ENCODE measurements around the gene PCYT2.

DNA sequence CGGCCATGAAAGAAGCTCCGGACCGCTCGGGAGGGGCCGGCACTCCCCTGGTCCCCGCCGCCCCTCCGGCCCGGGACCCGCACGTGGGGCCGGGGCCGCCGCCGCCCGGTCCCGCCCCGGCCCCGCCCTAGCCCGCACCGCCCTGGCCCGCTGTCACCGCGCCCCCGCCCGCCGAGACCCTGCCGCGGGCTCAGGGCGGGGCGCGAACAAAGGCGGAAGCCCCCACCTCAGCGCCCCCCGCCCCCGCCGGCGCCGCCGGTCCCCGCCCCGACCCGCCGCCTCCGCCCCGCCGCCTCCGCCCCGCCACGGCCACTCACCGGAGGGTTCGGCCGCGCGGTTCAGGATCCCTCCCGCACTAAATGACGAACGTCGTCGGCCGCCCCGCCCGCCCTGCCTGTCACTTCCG is 40.2 kb downstream of the PCYT2 start, which contains the start of gene ARHGDIA:
- TF ChIP-seq NR2C2 (CRISPR knock-in tag; IDR thresholded peaks at IDR 0.05) (no peak), ZBTB21 (CRISPR knock-in tag; IDR thresholded peaks at IDR 0.05; ENCODE audit: borderline replicate concordance) (no peak), CREM (CRISPR knock-in tag; IDR thresholded peaks at IDR 0.05) (no peak), TEAD4 (CRISPR knock-in tag; IDR thresholded peaks at IDR 0.05) (no peak), ZNF121 (CRISPR knock-in tag; IDR thresholded peaks at IDR 0.05) (no peak), IRF2 (CRISPR knock-in tag; IDR thresholded peaks at IDR 0.05; ENCODE audit: borderline replicate concordance, low read depth) (no peak), GRHL2 (CRISPR knock-in tag; IDR thresholded peaks at IDR 0.05; ENCODE audit: insufficient replicate concordance, severe bottlenecking) (no peak)
- TF ChIP-seq, protein P1, sequence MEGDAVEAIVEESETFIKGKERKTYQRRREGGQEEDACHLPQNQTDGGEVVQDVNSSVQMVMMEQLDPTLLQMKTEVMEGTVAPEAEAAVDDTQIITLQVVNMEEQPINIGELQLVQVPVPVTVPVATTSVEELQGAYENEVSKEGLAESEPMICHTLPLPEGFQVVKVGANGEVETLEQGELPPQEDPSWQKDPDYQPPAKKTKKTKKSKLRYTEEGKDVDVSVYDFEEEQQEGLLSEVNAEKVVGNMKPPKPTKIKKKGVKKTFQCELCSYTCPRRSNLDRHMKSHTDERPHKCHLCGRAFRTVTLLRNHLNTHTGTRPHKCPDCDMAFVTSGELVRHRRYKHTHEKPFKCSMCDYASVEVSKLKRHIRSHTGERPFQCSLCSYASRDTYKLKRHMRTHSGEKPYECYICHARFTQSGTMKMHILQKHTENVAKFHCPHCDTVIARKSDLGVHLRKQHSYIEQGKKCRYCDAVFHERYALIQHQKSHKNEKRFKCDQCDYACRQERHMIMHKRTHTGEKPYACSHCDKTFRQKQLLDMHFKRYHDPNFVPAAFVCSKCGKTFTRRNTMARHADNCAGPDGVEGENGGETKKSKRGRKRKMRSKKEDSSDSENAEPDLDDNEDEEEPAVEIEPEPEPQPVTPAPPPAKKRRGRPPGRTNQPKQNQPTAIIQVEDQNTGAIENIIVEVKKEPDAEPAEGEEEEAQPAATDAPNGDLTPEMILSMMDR (IDR thresholded peaks at IDR 0.05): no peak
- TF ChIP-seq, protein P2, sequence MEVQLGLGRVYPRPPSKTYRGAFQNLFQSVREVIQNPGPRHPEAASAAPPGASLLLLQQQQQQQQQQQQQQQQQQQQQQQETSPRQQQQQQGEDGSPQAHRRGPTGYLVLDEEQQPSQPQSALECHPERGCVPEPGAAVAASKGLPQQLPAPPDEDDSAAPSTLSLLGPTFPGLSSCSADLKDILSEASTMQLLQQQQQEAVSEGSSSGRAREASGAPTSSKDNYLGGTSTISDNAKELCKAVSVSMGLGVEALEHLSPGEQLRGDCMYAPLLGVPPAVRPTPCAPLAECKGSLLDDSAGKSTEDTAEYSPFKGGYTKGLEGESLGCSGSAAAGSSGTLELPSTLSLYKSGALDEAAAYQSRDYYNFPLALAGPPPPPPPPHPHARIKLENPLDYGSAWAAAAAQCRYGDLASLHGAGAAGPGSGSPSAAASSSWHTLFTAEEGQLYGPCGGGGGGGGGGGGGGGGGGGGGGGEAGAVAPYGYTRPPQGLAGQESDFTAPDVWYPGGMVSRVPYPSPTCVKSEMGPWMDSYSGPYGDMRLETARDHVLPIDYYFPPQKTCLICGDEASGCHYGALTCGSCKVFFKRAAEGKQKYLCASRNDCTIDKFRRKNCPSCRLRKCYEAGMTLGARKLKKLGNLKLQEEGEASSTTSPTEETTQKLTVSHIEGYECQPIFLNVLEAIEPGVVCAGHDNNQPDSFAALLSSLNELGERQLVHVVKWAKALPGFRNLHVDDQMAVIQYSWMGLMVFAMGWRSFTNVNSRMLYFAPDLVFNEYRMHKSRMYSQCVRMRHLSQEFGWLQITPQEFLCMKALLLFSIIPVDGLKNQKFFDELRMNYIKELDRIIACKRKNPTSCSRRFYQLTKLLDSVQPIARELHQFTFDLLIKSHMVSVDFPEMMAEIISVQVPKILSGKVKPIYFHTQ (CRISPR knock-in tag; IDR thresholded peaks at IDR 0.05): no peak
- TF ChIP-seq, protein P3, sequence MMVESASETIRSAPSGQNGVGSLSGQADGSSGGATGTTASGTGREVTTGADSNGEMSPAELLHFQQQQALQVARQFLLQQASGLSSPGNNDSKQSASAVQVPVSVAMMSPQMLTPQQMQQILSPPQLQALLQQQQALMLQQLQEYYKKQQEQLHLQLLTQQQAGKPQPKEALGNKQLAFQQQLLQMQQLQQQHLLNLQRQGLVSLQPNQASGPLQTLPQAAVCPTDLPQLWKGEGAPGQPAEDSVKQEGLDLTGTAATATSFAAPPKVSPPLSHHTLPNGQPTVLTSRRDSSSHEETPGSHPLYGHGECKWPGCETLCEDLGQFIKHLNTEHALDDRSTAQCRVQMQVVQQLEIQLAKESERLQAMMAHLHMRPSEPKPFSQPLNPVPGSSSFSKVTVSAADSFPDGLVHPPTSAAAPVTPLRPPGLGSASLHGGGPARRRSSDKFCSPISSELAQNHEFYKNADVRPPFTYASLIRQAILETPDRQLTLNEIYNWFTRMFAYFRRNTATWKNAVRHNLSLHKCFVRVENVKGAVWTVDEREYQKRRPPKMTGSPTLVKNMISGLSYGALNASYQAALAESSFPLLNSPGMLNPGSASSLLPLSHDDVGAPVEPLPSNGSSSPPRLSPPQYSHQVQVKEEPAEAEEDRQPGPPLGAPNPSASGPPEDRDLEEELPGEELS (CRISPR knock-in tag; IDR thresholded peaks at IDR 0.05): no peak
- TF ChIP-seq, protein P4, sequence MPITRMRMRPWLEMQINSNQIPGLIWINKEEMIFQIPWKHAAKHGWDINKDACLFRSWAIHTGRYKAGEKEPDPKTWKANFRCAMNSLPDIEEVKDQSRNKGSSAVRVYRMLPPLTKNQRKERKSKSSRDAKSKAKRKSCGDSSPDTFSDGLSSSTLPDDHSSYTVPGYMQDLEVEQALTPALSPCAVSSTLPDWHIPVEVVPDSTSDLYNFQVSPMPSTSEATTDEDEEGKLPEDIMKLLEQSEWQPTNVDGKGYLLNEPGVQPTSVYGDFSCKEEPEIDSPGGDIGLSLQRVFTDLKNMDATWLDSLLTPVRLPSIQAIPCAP (CRISPR knock-in tag; IDR thresholded peaks at IDR 0.05): no peak
- TF ChIP-seq, protein P5, sequence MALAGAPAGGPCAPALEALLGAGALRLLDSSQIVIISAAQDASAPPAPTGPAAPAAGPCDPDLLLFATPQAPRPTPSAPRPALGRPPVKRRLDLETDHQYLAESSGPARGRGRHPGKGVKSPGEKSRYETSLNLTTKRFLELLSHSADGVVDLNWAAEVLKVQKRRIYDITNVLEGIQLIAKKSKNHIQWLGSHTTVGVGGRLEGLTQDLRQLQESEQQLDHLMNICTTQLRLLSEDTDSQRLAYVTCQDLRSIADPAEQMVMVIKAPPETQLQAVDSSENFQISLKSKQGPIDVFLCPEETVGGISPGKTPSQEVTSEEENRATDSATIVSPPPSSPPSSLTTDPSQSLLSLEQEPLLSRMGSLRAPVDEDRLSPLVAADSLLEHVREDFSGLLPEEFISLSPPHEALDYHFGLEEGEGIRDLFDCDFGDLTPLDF (CRISPR knock-in tag; IDR thresholded peaks at IDR 0.05): no peak
- TF ChIP-seq, protein P6, sequence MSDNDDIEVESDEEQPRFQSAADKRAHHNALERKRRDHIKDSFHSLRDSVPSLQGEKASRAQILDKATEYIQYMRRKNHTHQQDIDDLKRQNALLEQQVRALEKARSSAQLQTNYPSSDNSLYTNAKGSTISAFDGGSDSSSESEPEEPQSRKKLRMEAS (CRISPR knock-in tag; IDR thresholded peaks at IDR 0.05): no peak
